K562 (cell line): Measurements from ENCODE around the gene MFNG. TPM values are rescaled to one million over a fixed set of nuclear protein-coding genes. Genes with fewer than 3 reads are reported as not detected.

Experiments
- ATAC-seq: fragments of 200-7000 bp; cut with Tn5 transposase; 3 replicates; pipeline ENCODE4 v1.9.1; 2020; ENCODE audit warnings: moderate library complexity
- BruUV-seq: library from RNA; stranded (reverse); fragments of 400-500 nt; replicated peaks from 2 replicates; lab custom pipeline; 2021; lab: Mats Ljungman, UMichigan
- CTCF ChIA-PET: fragments of 300-600 bp; formaldehyde crosslinking; extraction: SDS; loops from one replicate; lab custom pipeline; 2021; ENCODE audit warnings: low intra/inter-chr PET ratio; lab: Yijun Ruan, JAX
- POLR2A ChIA-PET: fragments of 300-600, 350-650 bp; sonication (Branson Sonifier 250); formaldehyde crosslinking; extraction: SDS; loops from one replicate; lab custom pipeline; 2021; ENCODE audit warnings: antibody characterized with exemption, inconsistent platforms; lab: Yijun Ruan, JAX
- DNase-seq, 4 experiments: peaks; one replicate each; pipeline versions ENCODE4 v3.0.0 to v3.0.0-alpha.2; 2011 to 2018; ENCODE audit warnings: low spot score in 3 of 4, mixed read lengths in 3 of 4; ENCODE audit errors: extremely low read depth in 1 of 4
- FAIRE-seq: peaks from 2 replicates; lab custom pipeline; 2011; peaks lifted over from hg19 to GRCh38; lab: Jason Lieb, UNC
- H2AFZ ChIP-seq: 2 replicates; pipeline ENCODE4 v1.6.0; 2011; ENCODE audit warnings: low read depth, low read length, control low read depth, inconsistent platforms
- H3K27ac ChIP-seq: fragments of 200-600 bp; 3 replicates; pipeline ENCODE4 v1.8.0; 2011; ENCODE audit warnings: low read depth, mild to moderate bottlenecking, control low read depth, inconsistent platforms, low read length, moderate library complexity, mixed read lengths; ENCODE audit errors: extremely low read depth
- H3K27me3 ChIP-seq, 2 experiments: fragments of 300-600 bp in 1 of 2; 2 replicates in 1 of 2; 3 replicates in 1 of 2; pipeline versions ENCODE4 v1.6.0 to v1.8.0; 2011; ENCODE audit warnings: inconsistent platforms in 2 of 2, low read length in 2 of 2, mild to moderate bottlenecking in 1 of 2, mixed read lengths in 1 of 2, moderate library complexity in 1 of 2; ENCODE audit not compliant: control insufficient read depth in 2 of 2, insufficient read depth in 2 of 2
- H3K36me3 ChIP-seq: fragments of 300-600 bp; 3 replicates; pipeline ENCODE4 v1.8.0; 2011; ENCODE audit warnings: mild to moderate bottlenecking, low read length, inconsistent platforms; ENCODE audit not compliant: control insufficient read depth, insufficient read depth
- H3K4me1 ChIP-seq, 2 experiments: fragments of 200-600 bp in 1 of 2; replicated peaks in 1 of 2; 2 replicates in 1 of 2; 3 replicates in 1 of 2; pipeline versions ENCODE4 v1.5.1 to v1.8.0; 2011; ENCODE audit warnings: inconsistent platforms in 2 of 2, low read length in 2 of 2, mild to moderate bottlenecking in 1 of 2, mixed read lengths in 1 of 2, moderate library complexity in 1 of 2; ENCODE audit not compliant: control insufficient read depth in 2 of 2, insufficient read depth in 2 of 2
- H3K4me2 ChIP-seq: 2 replicates; pipeline ENCODE4 v1.6.1; 2011; ENCODE audit warnings: low read length, control low read depth, inconsistent platforms, mixed read lengths; ENCODE audit not compliant: insufficient read depth
- H3K4me3 ChIP-seq: fragments of 200-600 bp; sonication (generic), shearing (Covaris generic); 2 replicates; pipeline ENCODE4 v1.5.1; 2016; ENCODE audit warnings: control low read depth, inconsistent platforms
- H3K79me2 ChIP-seq: fragments of 200-600 bp; 3 replicates; pipeline ENCODE4 v1.8.0; 2011; ENCODE audit warnings: low read length, inconsistent platforms; ENCODE audit not compliant: control insufficient read depth, insufficient read depth
- H3K9ac ChIP-seq, 2 experiments: 2 replicates each; pipeline versions ENCODE4 v1.6.0 to v1.6.1; 2011; ENCODE audit warnings: low read depth in 2 of 2, low read length in 2 of 2, control low read depth in 1 of 2, inconsistent platforms in 1 of 2, mild to moderate bottlenecking in 1 of 2, mixed read lengths in 1 of 2; ENCODE audit not compliant: insufficient read depth in 1 of 2
- H3K9me1 ChIP-seq: one replicate; pipeline ENCODE4 v1.6.0; 2011; ENCODE audit warnings: inconsistent platforms, mild to moderate bottlenecking, low read length, moderate library complexity; ENCODE audit not compliant: control insufficient read depth, insufficient read depth
- H3K9me3 ChIP-seq: replicated peaks from 2 replicates; pipeline ENCODE4 v1.5.1; 2011; ENCODE audit warnings: low read depth, low read length, inconsistent platforms; ENCODE audit not compliant: control insufficient read depth, insufficient read depth
- H4K20me1 ChIP-seq: replicated peaks from 2 replicates; pipeline ENCODE4 v1.6.1; 2011; ENCODE audit warnings: low read length, inconsistent platforms, mixed read lengths; ENCODE audit not compliant: control insufficient read depth, insufficient read depth
- HEY1 ChIP-seq: fragments of 250-450 bp; sonication (Bioruptor Pico); IDR thresholded peaks from 2 replicates; pipeline ENCODE4 v1.5.0; 2020; ENCODE audit warnings: mild to moderate bottlenecking, moderate library complexity, borderline replicate concordance
- HLTF ChIP-seq: fragments of 450-650 bp; IDR thresholded peaks from 2 replicates; pipeline ENCODE4 v1.6.1; 2016
- HOMEZ ChIP-seq: fragments of 250-450 bp; sonication (Bioruptor Pico); IDR thresholded peaks from 2 replicates; pipeline ENCODE4 v1.4.0; 2020; ENCODE audit warnings: mild to moderate bottlenecking, moderate library complexity
- NR4A1 ChIP-seq, 2 experiments: fragments of 250-450 bp in 1 of 2; fragments of 450-650 bp in 1 of 2; sonication (Bioruptor Pico) in 1 of 2; IDR thresholded peaks; 2 replicates each; pipeline versions ENCODE4 v1.4.0 to v1.6.1; 2016 to 2020; ENCODE audit warnings: mild to moderate bottlenecking in 2 of 2, missing compliant biosample characterization in 1 of 2, missing genetic modification characterization in 1 of 2, moderate library complexity in 1 of 2
- PKNOX1 ChIP-seq: fragments of 450-650 bp; IDR thresholded peaks from 2 replicates; pipeline ENCODE4 v1.6.1; 2016
- ZNF311 ChIP-seq: fragments of 250-450 bp; sonication (Bioruptor Pico); IDR thresholded peaks from 2 replicates; pipeline ENCODE4 v1.4.0; 2020; ENCODE audit warnings: mild to moderate bottlenecking, moderate library complexity
- WGBS: fragments of 100-300 bp; shearing (Covaris generic); methylation state at CpG from one replicate; pipeline ENCODE4 v1.1.6; 2016; ENCODE audit warnings: low coverage, mixed read lengths; ENCODE audit not compliant: insufficient coverage; ENCODE audit errors: missing lambda C conversion rate; 5-methylcytosine and 5-hydroxymethylcytosine counted together
- in situ Hi-C: fragments of 300-500 bp; cut with MboI; formaldehyde crosslinking; loops from 4 replicates; pipeline ENCODE4 v1.15.0; 2018; ENCODE audit warnings: inconsistent platforms, mixed read lengths
- intact Hi-C: fragments of 100-400 bp; cut with micrococcal nuclease; formaldehyde crosslinking; loops from 2 replicates; pipeline ENCODE4 v1.14.2; 2022
- polyA plus RNA-seq, 8 experiments: library from polyadenylated mRNA; depleted of rRNA in 4 of 8; stranded (reverse) in 5 of 8; unstranded in 3 of 8; fragments of >200 nt; fragmentation: Nextera tagmentation in 2 of 8; fragmentation: Illumina TruSeq in 1 of 8; extraction: Ambion mirVana in 2 of 8; extraction: Trizol in 1 of 8; gene quantifications; 2 replicates each; pipeline versions ENCODE4 v1.2.1 to v1.2.3, GENCODE V29; 2011 to 2014; ENCODE audit warnings: inconsistent platforms in 1 of 8, missing spikeins in 1 of 8
- total RNA-seq, 7 experiments: library from RNA; depleted of rRNA in 6 of 7; stranded (reverse); fragments of >200 nt in 6 of 7; fragmentation: Illumina TruSeq in 2 of 7; extraction: Trizol in 2 of 7; gene quantifications; 2 replicates each; pipeline versions ENCODE4 v1.2.1 to v1.2.3, GENCODE V29; 2011 to 2021; ENCODE audit warnings: low replicate concordance in 1 of 7

The MFNG gene
- total and polyA plus RNA-seq, 9 of the 15 experiments (the other 6 are each of a cell fraction or from before 2014, with no cell fraction given): 0.13 to 0.73 (median 0.38) TPM; not detected in 4

- in situ Hi-C loops (loop anchor here (5.0 kb wide), 1 partner anchor 68 kb away; no protein-coding TSS in a partner anchor), intact Hi-C loops (no loop called here)
- no peaks in the 10 kb centered on the region for H3K27me3 ChIP-seq
- CTCF ChIA-PET: no interaction called here
- H3K4me1 ChIP-seq: peaks cover 11% of the 10 kb centered on the region in 2 experiments; a peak in 4 of 5 replicates
- no peak overlapping the region for H3K4me3 ChIP-seq
- POLR2A ChIA-PET: interaction anchor here (1.1 kb wide), 1 partner anchor 28 kb away, joined by 3 read pairs; no protein-coding TSS in a partner anchor
- H3K4me2 ChIP-seq: no peak overlapping the region
- no peaks in the 10 kb centered on the region for H4K20me1 ChIP-seq
- no peak overlapping the region for H2AFZ ChIP-seq
- 90% methylated on average over 2 of the region's 3 CpGs for WGBS
- no peak overlapping the region for H3K9ac ChIP-seq
- H3K9me3 ChIP-seq: no peaks in the 10 kb centered on the region
- no peak for DNase-seq
- no peak for ATAC-seq
- H3K79me2 ChIP-seq: no peaks in the 10 kb centered on the region
- peak; percentile 6 for FAIRE-seq
- no peak for TF ChIP-seq HEY1 (CRISPR knock-in tag)
- no peak for TF ChIP-seq PKNOX1
- TF ChIP-seq NR4A1 (CRISPR knock-in tag; IDR thresholded peaks at IDR 0.05): no peak
- no peak for TF ChIP-seq NR4A1 (tag; IDR thresholded peaks at IDR 0.05)
- no peak for TF ChIP-seq HOMEZ (CRISPR knock-in tag)
- TF ChIP-seq HLTF: no peak
- TF ChIP-seq ZNF311 (CRISPR knock-in tag): no peak
- TF ChIP-seq, all 486 proteins: peak for 0
- Histone ChIP-seq H3K36me3 (no peaks in the 10 kb centered on the region), H3K27ac (no peak overlapping the region), H3K9me1 (no peaks in the 10 kb centered on the region)
- BruUV-seq: no TSS peak
Measured at GRCh38 chr22:37534445-37534844, 48.3 kb upstream of the MFNG start.
